ENCODE data around the gene TECPR2.

DNA sequence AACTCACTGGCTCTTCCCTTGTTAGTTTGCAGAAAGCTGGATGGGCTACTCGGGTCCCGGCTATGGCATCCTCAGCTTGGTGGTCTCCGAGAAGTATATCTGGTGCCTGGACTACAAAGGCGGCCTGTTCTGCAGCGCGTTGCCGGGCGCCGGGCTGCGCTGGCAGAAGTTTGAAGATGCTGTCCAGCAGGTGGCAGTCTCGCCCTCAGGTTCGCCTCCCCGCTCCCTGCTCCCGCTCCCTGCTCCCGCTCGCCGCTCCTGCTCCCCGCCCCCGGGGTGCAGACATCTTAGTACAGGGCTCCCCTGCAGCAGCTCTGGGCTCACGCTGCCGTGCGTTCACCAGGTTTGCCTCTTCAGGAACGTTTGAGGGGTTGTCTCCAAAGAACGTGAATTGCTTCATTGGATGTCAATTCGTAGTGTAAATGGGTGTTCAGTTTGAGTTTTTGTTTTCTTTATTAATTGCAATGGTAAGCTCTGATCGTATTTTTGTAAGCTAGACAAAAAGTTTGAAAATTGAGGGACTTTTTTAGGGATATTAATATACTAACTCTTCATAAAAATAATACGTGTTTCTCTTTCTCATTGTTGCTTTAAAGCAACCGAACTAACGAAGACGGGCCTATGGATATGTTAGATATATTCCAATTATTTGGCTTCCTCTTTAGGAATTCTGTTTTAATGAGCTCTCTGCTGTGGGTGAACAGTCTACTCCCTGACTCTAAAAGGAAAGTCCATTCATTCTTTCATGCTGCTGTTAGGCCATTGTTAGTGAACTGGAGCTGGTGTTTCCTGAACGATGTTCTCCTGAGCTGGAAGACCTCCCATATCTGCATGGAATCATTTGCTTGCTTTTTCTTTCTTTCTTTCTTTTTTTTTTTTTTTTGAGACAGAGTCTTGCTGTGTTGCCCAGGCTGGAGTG, 75.5 kb downstream of the TECPR2 start:
- peak in 1 of 2 donors; percentile 41 for TF ChIP-seq POLR2AphosphoS5 (IDR thresholded peaks at IDR 0.05; ENCODE audit: insufficient read depth in 1 of 2, low read depth in 1 of 2)
- TF ChIP-seq, protein P1, sequence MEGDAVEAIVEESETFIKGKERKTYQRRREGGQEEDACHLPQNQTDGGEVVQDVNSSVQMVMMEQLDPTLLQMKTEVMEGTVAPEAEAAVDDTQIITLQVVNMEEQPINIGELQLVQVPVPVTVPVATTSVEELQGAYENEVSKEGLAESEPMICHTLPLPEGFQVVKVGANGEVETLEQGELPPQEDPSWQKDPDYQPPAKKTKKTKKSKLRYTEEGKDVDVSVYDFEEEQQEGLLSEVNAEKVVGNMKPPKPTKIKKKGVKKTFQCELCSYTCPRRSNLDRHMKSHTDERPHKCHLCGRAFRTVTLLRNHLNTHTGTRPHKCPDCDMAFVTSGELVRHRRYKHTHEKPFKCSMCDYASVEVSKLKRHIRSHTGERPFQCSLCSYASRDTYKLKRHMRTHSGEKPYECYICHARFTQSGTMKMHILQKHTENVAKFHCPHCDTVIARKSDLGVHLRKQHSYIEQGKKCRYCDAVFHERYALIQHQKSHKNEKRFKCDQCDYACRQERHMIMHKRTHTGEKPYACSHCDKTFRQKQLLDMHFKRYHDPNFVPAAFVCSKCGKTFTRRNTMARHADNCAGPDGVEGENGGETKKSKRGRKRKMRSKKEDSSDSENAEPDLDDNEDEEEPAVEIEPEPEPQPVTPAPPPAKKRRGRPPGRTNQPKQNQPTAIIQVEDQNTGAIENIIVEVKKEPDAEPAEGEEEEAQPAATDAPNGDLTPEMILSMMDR (IDR thresholded peaks at IDR 0.05), result peak; percentile 60 to 90 (median 62)
